HG03354 (cell line): ENCODE results near the gene SLC16A2.
"Not testable (repeated sequence)": the region's sequence is repeated elsewhere in the genome, so short reads cannot be mapped to it uniquely, and the experiment has no call there.

Experiments
- ATAC-seq: cut with Tn5 transposase; IDR thresholded peaks from one replicate; pipeline ENCODE4 v1.9.1; 2021; ENCODE audit warnings: mild to moderate bottlenecking; ENCODE audit not compliant: unreplicated experiment, poor library complexity, severe bottlenecking

SLC16A2 gene

DNA sequence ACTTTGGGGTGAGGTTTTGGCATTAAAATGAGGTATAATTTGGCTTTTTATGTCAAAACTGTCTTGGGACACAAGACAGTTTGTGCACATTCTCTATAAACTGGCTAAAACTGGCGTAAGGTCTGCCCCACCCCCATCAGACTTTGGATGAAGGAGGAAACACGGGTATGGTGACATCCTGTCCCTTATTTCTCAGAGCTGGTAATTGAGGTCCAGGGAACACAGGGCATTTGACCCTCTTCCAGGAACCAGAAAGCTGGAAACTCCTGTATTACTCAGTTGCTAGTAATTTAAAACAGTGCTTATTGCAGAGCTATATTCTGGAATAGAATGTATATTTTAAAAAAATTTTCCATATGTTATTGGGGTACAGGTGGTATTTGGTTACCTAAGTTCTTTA, 78.8 kb downstream of the SLC16A2 start:
- no peak for ATAC-seq

DNA sequence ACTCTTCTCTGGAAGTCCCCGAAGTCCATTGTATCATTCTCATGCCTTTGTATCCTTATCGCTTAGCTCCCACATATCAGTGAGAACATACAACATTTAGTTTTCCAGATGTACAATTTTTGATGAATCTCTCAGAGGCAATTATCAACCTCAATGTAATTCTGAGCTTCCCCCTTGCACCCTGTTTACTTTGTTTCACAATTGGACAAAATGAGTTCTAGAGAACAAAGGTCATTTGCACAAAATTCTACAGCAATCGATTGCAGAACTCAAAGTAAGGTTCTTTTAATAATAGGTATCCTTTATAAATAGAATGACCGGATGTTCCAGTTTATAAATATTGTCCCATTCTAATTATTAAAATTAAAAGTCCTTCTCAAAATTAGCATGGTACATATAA, 79.3 kb downstream of the SLC16A2 start:
- no peak for ATAC-seq

GRCh38 chrX:74505437-74505836, 84.1 kb downstream of the SLC16A2 start:
- no peak for ATAC-seq

DNA sequence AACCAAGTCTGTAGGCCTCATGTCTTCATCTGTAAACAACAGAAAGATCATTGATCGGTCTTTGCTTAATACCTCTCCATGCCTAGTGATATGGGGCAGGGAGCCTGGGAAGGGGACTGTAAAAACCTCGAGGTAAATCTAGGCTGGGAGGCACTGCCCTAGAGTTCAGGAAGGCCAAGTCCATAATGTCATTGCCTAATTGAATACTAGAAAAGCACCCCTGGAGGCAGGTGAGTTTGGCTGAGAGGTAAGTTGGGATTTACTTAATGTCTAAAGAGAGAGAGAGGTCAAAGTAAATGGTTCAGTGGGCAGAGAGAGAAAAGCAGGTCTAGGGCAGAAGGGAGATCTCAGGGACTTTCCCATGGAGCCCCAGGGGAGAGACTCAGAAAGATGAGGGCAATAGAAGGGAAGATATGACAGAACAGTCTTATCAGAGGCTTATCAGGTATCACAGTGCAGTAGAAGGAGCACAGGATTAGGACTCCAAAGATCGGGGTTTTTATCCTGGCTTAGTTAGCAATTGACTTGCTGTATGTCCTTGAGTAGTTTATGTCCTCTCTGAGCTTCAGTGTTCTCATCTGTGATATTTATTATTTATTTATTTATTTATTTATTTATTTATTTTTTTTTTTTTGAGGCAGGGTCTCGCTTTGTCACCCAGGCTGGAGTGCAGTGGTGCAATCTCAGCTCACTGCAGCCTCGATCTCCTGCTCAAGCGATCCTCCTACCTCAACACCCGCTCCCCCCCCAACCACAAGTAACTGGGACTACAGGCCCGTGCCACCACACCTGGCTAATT, 85.2 kb downstream of the SLC16A2 start:
- ATAC-seq = peak; percentile 96

GRCh38 chrX:74507191-74507590, 85.9 kb downstream of the SLC16A2 start:
- ATAC-seq = no peak

- ATAC-seq = no peak
Observed at GRCh38 chrX:74509989-74510388, 88.7 kb downstream of the SLC16A2 start.

GRCh38 chrX:74510401-74510800, 89.1 kb downstream of the SLC16A2 start:
- no peak for ATAC-seq

- ATAC-seq = no peak
Observed at GRCh38 chrX:74511704-74512103, 90.4 kb downstream of the SLC16A2 start.

DNA sequence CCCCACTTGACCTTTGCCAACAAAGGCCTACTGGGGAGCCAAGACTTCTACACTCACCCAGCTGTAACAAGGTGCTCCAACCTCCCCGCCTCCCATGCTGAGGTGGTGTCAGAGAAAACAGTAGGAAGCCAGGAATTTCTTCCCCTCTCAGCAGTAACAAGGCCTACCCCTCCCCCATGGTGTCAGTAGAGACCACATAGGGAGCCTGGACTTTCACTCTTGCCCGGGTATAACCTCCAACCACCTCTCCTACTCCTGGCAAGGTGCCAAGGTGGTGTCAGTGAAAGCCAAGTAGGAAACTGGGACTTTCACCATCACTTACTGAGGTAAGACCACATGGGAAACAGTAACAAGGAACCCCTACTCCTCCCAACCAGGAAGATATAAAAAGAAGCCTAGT, 93.1 kb downstream of the SLC16A2 start:
- no peak for ATAC-seq

- ATAC-seq = no peak
Observed at GRCh38 chrX:74515356-74515755, 94.1 kb downstream of the SLC16A2 start.

DNA sequence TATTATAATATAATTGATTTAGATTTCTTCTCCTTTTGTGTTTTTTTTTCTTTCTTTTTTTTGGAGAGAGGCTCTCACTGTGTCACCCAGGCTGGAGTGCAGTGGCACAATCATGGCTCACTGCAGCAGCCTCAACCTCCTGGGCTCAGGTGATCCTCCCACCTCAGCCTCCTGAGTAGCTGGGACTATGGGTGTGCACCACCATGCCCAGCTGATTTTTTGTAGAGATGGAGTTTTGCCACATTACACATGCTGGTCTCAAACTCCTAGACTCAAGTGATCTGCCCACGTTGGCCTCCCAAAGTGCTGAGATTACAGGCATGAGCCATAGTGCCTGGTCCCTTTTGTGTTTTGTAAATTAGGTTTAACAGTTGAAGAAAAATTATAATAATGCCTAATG, 94.7 kb downstream of the SLC16A2 start:
- not testable (repeated sequence) for ATAC-seq

DNA sequence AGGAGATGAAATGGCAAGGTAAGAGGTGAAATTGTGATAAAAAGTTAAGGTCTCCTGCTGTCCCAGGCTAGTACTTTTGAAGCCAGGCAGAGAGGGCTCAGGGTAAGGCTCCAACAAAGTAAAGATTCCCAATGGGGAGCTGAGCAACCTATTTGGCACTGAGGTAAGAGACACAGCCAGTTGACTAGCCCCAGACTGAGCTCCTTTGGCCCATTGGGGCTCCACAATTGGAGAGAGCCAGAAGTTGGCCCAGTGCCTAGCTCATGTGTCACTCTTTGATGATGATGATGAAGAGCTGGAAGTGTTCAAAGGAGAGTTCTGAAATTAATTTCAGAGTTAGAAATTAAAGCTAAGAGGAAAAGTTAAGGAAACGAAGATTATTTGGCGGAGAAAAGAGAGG, 98.6 kb downstream of the SLC16A2 start:
- ATAC-seq = no peak

GRCh38 chrX:74520291-74520690, 99.0 kb downstream of the SLC16A2 start:
- no peak for ATAC-seq

- ATAC-seq = no peak
Observed at GRCh38 chrX:74520896-74521295, 99.6 kb downstream of the SLC16A2 start.

DNA sequence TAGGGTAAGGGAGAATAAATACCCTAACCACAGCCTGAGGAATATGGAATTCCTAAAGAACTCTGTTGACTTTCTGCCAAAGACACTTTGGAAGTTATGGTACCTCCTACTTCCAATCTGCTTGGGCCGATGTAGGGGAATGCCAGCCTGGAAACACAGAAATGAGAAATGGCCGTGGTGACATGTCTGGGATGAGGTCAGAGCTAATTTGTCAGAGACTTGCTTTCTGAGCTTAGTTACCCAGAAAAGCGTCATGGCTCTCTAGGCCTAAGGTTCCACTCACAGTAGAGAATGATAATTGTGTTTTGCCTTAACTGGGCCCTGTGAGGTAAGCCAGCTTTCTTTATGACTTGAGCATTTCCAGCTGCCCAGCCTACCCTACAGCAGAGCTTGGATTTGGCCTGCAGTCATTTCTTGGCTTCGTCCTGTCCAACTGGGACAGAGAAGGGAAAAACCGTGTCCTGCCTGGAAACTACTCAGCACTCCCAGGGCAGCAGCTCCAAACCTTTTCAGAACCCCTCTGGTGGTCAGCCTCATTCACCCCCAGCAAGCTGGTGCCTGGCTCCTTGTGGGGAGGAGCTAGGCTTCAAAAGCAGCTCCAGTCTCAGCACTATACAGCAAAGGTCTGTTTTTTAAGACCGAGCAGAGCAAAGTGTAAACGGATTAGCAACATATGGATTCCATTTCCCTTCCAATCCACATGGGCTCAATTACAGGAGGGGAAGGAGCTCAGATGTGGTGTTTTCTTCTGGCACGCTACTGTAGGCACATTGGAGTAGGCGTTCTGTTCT, 100.9 kb downstream of the SLC16A2 start:
- ATAC-seq = no peak

DNA sequence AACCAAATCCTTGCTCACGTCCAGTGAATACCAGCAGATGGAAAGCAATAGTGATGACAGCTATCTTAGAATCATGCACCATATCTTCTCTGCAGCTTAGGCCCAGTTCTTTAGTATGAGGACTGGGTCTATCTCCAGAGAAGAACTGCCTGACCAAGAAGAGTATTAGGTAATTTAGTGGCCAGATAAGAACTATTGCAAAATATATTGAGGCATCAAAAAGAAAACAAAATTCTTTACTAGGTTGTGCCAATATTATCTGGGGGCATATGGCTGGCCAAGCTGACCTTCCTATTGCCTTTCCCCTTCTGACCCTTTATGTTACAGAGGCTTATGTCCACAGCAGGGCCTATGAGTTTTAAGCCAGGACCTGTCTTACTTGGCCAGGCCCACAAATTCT, 101.9 kb downstream of the SLC16A2 start:
- ATAC-seq = no peak

GRCh38 chrX:74523870-74524735, 102.8 kb downstream of the SLC16A2 start:
- ATAC-seq = no peak

GRCh38 chrX:74525116-74525515, 103.8 kb downstream of the SLC16A2 start:
- ATAC-seq = no peak

DNA sequence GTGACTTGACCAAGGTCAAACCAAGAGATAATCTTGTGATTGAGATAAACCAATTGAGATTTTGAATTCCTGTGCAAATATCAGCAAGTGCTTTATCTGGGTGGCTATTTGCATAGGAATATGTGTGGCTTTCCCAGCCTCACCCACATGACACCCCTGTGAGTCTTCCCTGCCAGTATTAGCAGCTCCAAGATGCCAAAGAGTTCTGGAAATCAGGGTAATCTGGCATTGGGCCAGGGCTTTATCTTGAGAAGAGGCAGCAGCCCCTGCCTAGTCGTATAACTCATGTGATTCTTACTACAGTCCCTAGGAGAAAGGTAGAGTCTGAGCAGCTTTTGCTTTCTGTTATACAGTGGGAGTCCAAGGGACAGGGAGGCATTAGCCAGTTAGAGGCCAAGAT, 105.5 kb downstream of the SLC16A2 start:
- ATAC-seq = no peak

DNA sequence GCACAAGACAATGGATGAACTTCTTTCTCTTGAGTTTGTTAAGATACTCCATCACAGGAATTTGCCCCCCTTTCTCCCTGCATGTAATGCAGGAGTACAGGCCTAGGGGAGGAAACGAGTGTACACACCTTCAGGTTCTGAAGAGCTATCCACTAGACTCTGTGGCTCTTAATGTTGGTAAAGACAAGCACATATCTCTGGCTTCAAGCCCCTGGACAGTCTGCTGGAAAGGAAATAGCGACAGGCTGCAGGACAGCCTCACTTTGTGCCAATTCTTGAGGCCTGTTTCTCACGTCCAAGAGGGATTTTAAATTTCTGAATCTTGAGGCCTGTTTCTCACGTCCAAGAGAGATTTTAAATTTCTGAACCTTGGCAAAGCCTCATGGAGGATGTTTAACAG, 106.1 kb downstream of the SLC16A2 start:
- no peak for ATAC-seq
